ENCODE data around the gene AGMO. TPM values are rescaled to one million over a fixed set of nuclear protein-coding genes. Genes with fewer than 3 reads are reported as not detected.
"Not testable (repeated sequence)": the region's sequence is repeated elsewhere in the genome, so short reads cannot be mapped to it uniquely, and the experiment has no call there.

AGMO gene
- total RNA-seq, 1 donor from 2014 or later, result not detected

DNA sequence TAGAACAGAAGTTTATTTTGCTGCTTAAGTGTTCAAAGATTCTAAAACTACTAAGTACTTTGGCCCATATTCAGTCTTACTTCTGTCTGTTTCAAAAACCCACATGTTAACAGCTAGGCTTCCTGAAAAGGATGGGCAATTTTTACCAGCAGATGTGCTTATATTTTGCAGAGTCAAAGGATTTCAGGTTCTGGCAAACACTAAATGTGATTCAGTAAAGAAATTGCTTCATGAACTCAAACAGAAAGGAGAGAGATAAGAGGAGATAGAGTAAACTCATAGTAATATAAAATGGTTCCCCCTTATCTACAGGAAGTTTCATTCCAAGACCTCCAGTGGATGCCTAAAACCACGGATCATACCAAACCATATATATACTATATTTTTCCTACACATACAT is 248.5 kb downstream of the AGMO start:
- Mint-ChIP-seq H3K36me3 (ENCODE audit: low read depth) (no peaks in the 10 kb centered on the region), H3K27me3 (no peaks in the 10 kb centered on the region), H3K27ac (no peak overlapping the region), H3K9me3 (no peaks in the 10 kb centered on the region), H3K4me1 (no peaks in the 10 kb centered on the region), H3K4me3 (no peak overlapping the region)
- DNase-seq, result no peak
- intact Hi-C loops (cut with micrococcal nuclease), result no loop called here

DNA sequence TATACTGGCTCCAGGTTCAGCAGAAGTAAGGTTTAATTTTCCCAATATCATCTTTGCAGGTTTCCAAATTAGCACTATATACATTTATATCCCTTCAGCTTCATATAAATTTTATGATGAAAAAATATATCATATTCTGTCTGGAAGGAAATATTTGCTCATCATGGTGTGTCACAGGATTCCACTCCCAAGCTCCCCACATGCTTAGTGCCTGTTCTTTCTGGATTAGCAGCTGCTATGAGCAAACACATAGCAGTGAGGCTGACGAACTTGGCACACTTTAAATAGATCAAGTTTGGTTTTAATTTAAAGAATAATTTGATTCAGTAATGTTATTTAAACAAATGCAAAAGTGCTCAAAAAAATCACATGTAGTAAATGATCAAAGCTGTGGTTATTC is 251.9 kb downstream of the AGMO start:
- Mint-ChIP-seq H3K27ac (no peak overlapping the region), H3K4me1 (no peaks in the 10 kb centered on the region), H3K4me3 (no peak overlapping the region), H3K9me3 (no peaks in the 10 kb centered on the region), H3K27me3 (no peaks in the 10 kb centered on the region), H3K36me3 (ENCODE audit: low read depth) (no peaks in the 10 kb centered on the region)
- no peak for DNase-seq
- intact Hi-C loops (cut with micrococcal nuclease), result no loop called here

DNA sequence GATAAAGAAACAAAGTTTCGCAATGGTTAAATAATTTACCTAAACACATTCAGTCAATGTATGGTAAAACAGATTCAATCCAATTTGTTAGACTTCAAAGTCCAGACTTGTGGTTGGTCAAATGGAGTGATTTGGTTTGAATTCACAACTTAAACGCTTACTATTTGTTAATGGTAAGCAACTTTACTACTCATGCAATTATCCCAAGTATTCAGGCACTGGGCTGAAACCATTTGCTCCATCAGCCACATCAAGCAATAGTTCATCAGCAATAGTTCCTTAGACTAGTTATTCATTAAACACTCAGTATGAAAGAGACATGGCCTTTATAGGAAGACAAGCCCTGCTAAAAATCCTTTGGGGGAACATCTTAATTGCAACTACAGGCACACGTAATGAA is 253.0 kb downstream of the AGMO start:
- Mint-ChIP-seq H3K27ac (no peak overlapping the region), H3K4me3 (no peak overlapping the region), H3K36me3 (ENCODE audit: low read depth) (no peaks in the 10 kb centered on the region), H3K27me3 (no peaks in the 10 kb centered on the region), H3K9me3 (no peaks in the 10 kb centered on the region), H3K4me1 (no peaks in the 10 kb centered on the region)
- intact Hi-C loops (cut with micrococcal nuclease), result no loop called here
- DNase-seq, result no peak

DNA sequence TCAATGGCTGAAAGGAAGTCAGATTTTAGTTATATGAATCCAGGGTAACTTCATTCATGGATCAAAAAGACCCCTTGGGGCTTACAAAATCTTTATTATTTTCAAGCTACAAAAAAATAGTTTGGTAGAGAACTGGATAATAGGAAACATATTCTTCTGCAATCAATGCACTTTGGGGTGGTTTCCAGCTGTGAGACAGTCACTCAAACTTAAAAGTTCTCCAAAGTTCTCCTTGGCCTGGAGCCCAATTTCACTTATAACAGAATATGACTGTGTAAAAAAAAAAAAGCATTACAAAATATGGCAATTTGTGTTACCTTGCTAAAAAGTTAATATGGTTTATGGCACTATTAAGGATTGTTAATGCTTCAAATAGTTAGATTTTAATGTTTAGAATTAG is 255.5 kb downstream of the AGMO start:
- Mint-ChIP-seq H3K4me1 (no peaks in the 10 kb centered on the region), H3K4me3 (no peak overlapping the region), H3K27ac (no peak overlapping the region), H3K9me3 (no peaks in the 10 kb centered on the region), H3K27me3 (no peaks in the 10 kb centered on the region), H3K36me3 (ENCODE audit: low read depth) (no peaks in the 10 kb centered on the region)
- DNase-seq, result no peak
- intact Hi-C loops (cut with micrococcal nuclease), result no loop called here

DNA sequence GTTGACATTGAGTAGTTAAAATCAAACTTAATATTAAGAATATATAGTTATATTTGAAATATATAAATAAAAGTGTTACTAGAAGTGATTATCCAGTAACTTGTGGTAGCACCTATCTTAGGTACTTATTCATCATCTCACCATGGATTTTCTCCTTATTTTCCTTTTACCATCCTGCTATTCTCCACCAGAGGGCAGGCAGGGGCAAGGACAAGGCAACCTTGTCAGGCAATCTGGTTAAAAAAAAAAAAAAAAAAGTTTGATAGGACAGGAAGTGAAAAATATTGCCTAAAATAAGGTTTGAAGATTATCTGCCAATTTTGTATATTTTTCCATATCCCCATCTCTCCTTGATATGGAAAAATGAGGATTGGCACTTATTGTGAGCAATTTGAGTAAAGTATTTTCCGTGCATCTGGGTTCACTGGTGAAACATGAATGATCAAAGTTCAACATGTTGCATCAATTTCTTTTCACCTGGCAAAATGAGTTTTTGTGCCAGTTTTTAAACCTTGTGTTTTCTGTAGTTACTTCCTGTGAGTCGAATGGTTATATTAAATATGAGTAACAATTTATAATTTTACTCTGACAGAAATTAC is 256.7 kb downstream of the AGMO start:
- Mint-ChIP-seq H3K36me3 (ENCODE audit: low read depth) (no peaks in the 10 kb centered on the region), H3K4me1 (no peaks in the 10 kb centered on the region), H3K27me3 (no peaks in the 10 kb centered on the region), H3K4me3 (no peak overlapping the region), H3K27ac (no peak overlapping the region), H3K9me3 (no peaks in the 10 kb centered on the region)
- intact Hi-C loops (cut with micrococcal nuclease), result no loop called here
- no peak for DNase-seq

DNA sequence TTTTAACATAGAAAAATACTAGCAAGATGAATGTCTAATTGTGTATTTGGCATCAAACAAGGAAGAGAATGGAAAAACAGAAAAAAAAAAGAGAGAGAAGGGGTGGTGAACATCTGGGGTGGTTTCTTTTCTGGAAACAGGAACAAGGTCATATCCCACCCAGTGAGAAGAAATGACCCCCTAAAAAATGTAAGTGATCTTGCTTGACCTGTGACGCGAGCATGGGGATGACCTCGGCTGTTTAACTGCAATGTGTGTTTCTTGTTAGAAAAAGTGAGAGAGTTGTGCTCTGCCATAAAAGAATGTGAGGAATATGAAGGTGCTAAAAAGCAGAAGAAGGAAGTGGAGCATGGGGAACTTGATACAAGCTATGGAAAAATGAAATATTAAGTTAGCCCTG is 258.5 kb downstream of the AGMO start:
- Mint-ChIP-seq H3K4me1 (no peaks in the 10 kb centered on the region), H3K36me3 (ENCODE audit: low read depth) (no peaks in the 10 kb centered on the region), H3K27ac (no peak overlapping the region), H3K27me3 (no peaks in the 10 kb centered on the region), H3K4me3 (no peak overlapping the region), H3K9me3 (no peaks in the 10 kb centered on the region)
- no peak for DNase-seq
- intact Hi-C loops (cut with micrococcal nuclease), result no loop called here

DNA sequence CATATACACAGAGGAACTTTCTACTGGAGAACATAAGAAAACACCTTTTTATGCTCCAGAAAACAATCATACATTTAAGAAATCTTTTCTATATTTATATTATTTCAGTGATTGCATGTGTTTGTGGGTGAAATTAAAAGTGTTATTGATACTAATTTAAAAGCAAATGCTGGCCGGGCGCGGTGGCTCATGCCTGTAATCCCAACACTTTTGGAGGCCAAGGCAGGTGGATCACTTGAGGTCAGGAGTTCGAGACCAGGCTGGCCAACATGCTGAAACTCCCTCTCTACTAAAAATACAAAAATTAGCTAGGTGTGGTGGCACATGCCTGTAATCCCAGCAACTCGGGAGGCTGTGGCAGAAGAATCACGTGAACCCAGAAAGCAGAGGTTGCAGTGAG is 260.8 kb downstream of the AGMO start:
- H3K36me3 Mint-ChIP-seq (ENCODE audit: low read depth); H3K9me3 Mint-ChIP-seq; intact Hi-C loops (cut with micrococcal nuclease); DNase-seq; H3K4me1 Mint-ChIP-seq; H3K27me3 Mint-ChIP-seq; H3K4me3 Mint-ChIP-seq; H3K27ac Mint-ChIP-seq: not testable (repeated sequence)

DNA sequence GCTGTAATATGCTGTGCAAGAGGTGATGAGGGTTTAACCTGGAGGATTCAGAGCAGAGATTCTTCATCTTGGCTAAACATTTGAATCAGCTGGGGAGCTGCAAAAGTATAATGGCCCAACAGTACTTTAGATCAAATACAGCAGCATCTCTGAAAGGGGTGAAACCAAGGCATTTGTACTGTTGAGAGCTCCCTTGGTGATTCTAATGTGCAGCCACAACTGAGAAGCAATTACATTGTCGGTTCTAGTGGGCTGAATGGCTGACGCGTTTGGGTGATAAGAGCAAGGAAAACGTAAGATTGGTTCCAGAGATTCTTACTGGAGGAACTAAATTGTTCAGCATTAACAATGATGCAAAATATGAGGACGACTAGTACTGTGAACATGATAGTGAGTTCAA is 269.7 kb downstream of the AGMO start:
- DNase-seq, result no peak
- intact Hi-C loops (cut with micrococcal nuclease), result no loop called here
- no peak overlapping the region for H3K27ac Mint-ChIP-seq
- H3K36me3 Mint-ChIP-seq (ENCODE audit: low read depth), result no peaks in the 10 kb centered on the region
- H3K9me3 Mint-ChIP-seq, result no peaks in the 10 kb centered on the region
- no peaks in the 10 kb centered on the region for H3K4me1 Mint-ChIP-seq
- H3K27me3 Mint-ChIP-seq, result no peaks in the 10 kb centered on the region
- no peak overlapping the region for H3K4me3 Mint-ChIP-seq

DNA sequence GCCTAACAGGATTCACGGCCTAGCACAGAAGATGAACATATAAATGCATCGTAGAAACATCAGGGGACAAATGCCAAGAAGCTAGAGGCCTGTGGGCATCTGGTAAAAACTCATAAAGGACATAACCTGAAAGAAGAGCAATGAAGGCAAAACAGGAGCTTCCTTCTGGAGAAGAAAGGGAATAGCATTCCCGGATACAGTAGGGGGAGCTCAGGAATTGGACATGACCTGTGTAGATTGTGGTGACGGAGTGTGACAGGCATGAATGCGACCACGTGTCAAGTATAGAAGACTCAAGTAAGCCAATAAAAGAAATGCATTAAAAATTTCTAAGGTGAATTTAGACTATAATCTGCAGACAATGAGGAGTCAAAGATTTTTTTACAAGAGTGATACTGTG is 270.1 kb downstream of the AGMO start:
- Mint-ChIP-seq H3K9me3 (no peaks in the 10 kb centered on the region), H3K4me1 (no peaks in the 10 kb centered on the region), H3K27me3 (no peaks in the 10 kb centered on the region), H3K27ac (no peak overlapping the region), H3K36me3 (ENCODE audit: low read depth) (no peaks in the 10 kb centered on the region), H3K4me3 (no peak overlapping the region)
- intact Hi-C loops (cut with micrococcal nuclease), result no loop called here
- no peak for DNase-seq

DNA sequence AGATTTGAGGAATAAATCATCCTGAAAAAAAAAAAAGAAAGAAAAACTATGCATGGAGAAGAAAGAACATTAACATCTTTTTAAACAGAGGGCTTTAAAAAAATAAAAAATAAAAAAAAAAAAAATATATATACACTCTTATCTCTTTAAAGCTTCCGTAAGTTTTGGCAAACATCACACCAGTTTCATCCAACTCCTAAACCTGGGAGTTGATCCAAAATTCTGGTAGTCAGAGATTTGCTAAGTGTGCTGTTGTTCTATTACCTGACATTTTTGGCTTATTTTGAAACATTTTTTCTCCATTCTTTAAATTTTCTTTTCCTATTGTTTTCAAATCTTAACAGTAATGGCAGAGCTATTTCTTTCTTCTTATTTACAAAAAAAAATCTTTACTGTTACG is 273.1 kb downstream of the AGMO start:
- no peaks in the 10 kb centered on the region for H3K36me3 Mint-ChIP-seq (ENCODE audit: low read depth)
- intact Hi-C loops (cut with micrococcal nuclease), result no loop called here
- H3K4me1 Mint-ChIP-seq, result no peaks in the 10 kb centered on the region
- H3K4me3 Mint-ChIP-seq, result no peak overlapping the region
- H3K27ac Mint-ChIP-seq, result no peak overlapping the region
- no peak for DNase-seq
- no peaks in the 10 kb centered on the region for H3K27me3 Mint-ChIP-seq
- no peaks in the 10 kb centered on the region for H3K9me3 Mint-ChIP-seq

DNA sequence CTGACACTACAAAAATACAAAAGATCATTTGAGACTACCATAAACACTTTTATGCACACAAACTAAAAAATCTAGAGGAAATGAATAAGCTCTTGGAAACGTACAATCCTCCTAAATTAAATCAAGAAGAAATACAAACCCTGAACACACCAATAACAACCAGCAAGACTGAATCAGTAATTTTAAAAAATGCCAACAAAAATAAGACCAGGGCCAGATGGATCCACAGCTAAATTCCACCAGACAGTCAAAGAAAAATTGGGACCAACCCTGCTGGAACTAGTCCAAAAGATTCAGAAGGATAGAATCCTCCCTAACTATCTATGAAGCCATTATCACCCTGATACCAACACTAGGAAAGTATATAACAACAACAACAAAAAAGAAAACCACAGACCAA is 277.4 kb downstream of the AGMO start:
- Mint-ChIP-seq H3K27ac (no peak overlapping the region), H3K27me3 (no peaks in the 10 kb centered on the region), H3K36me3 (ENCODE audit: low read depth) (no peaks in the 10 kb centered on the region), H3K9me3 (no peaks in the 10 kb centered on the region), H3K4me3 (no peak overlapping the region), H3K4me1 (no peaks in the 10 kb centered on the region)
- no peak for DNase-seq
- intact Hi-C loops (cut with micrococcal nuclease), result no loop called here

DNA sequence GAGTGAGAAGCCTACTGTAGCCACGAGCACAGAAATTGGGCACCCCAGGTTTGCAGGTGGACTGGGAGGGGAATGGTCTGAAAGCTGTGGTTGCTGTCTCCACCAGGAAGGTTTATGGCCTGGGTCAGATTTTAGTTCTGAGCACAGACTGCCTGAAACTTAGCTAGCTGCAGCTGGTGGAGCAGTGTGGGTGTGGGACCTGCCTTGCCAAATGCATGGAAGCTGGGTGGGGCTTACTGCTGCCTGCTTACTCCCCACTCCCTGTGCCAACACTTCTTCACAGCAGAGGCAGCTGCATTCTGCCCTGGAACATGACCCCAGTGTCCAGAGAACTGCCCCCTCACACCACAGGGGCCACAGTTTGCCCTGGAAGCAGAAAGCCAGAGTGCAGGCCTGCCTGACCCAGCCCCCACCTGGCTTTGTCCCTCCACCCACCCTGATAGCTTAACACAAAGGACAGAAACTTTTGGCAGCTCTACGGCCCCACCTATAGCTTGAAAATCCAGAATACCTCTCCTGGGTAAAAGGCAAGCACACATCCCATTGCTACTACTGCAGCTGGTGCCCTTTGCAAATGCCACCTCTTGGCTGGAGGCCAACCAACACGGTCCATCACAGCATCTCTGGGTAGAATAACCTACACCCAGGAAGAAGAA is 281.6 kb downstream of the AGMO start:
- Mint-ChIP-seq H3K27ac (no peak overlapping the region), H3K27me3 (no peaks in the 10 kb centered on the region), H3K4me3 (no peak overlapping the region), H3K36me3 (ENCODE audit: low read depth) (no peaks in the 10 kb centered on the region), H3K4me1 (no peaks in the 10 kb centered on the region), H3K9me3 (no peaks in the 10 kb centered on the region)
- no peak for DNase-seq
- intact Hi-C loops (cut with micrococcal nuclease), result no loop called here

DNA sequence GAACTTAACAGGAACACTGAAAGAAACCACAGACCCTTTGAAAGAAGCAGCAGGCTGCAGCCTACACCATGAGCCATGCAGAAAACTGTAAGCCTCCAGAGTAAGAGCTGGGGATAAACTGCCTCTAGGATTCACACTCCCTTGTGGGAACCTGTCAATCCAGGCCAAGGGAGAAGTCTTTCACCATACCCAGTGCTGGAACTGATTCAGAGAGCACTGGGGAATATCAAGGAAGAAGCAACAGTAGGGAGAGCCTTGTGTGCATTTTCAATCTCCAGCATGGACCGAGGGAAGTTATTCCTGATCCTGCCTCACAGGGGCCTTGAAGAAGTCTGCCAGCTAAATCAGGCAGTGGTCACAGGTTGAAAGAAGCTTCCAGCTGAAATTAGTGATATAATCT is 282.2 kb downstream of the AGMO start:
- H3K36me3 Mint-ChIP-seq (ENCODE audit: low read depth), result no peaks in the 10 kb centered on the region
- DNase-seq, result no peak
- H3K27ac Mint-ChIP-seq, result no peak overlapping the region
- no peaks in the 10 kb centered on the region for H3K27me3 Mint-ChIP-seq
- intact Hi-C loops (cut with micrococcal nuclease), result no loop called here
- H3K4me1 Mint-ChIP-seq, result no peaks in the 10 kb centered on the region
- no peaks in the 10 kb centered on the region for H3K9me3 Mint-ChIP-seq
- H3K4me3 Mint-ChIP-seq, result no peak overlapping the region

DNA sequence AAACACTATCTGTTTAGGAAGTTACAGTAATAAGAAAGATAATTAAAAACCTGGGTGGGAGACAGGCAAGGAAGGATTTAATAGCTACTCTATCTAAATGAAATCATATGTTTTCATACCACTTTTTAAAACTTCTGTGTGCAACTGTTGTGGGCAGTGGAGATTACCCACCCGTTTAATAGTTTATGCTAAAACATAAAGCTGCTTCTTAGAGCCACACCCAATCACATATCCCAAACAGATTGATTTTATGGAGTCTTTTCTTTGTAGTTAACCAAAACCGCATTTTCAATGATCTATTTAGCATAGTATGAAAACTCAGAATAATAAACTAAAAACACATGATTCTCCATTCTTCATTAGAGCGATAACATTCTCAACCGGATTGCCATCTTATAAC is 304.1 kb downstream of the AGMO start:
- Mint-ChIP-seq H3K27me3 (no peaks in the 10 kb centered on the region), H3K9me3 (peaks cover 13% of the 10 kb centered on the region), H3K36me3 (ENCODE audit: low read depth) (no peaks in the 10 kb centered on the region), H3K4me1 (no peaks in the 10 kb centered on the region), H3K4me3 (no peak overlapping the region), H3K27ac (no peak overlapping the region)
- intact Hi-C loops (cut with micrococcal nuclease), result no loop called here
- DNase-seq, result no peak

DNA sequence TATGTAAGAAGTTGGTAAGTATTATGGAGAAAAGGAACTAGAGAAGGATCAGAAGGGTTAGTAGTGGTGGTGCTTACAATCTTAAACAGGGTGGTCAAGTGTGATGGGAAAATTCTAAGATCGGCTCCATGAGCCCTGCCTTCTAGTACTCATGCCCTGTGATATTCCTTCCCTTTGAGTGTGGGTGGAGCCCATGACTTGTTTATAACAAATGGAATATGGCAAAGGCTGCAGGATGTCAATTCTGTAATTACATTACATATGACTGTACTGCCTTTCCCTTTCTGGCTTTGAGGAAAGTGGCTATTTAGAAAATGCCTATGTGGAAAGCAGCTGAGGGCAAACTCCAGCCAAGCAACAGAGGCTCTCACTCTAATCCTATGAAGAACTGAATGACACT is 309.6 kb downstream of the AGMO start:
- H3K9me3 Mint-ChIP-seq, result peaks cover 4% of the 10 kb centered on the region
- no peaks in the 10 kb centered on the region for H3K4me1 Mint-ChIP-seq
- H3K4me3 Mint-ChIP-seq, result no peak overlapping the region
- intact Hi-C loops (cut with micrococcal nuclease), result no loop called here
- H3K36me3 Mint-ChIP-seq (ENCODE audit: low read depth), result no peaks in the 10 kb centered on the region
- no peak for DNase-seq
- no peaks in the 10 kb centered on the region for H3K27me3 Mint-ChIP-seq
- no peak overlapping the region for H3K27ac Mint-ChIP-seq
